H9 (cell line): ENCODE measurements around the gene FAM193A. TPM values are rescaled to one million over a fixed set of nuclear protein-coding genes. Genes with fewer than 3 reads are reported as not detected.
A peak's percentile ranks its signal among the peaks of the same experiment; 100 is the strongest.

Experiments
- DNase-seq: peaks from one replicate; pipeline ENCODE4 v3.0.0-alpha.2; 2017
- H2AFZ ChIP-seq: one replicate; pipeline ENCODE4 v1.6.1; 2013; ENCODE audit warnings: mild to moderate bottlenecking, low read length, control low read depth, moderate library complexity
- H2AK5ac ChIP-seq: 2 replicates; pipeline ENCODE4 v1.6.1; 2013; ENCODE audit warnings: low read length, control low read depth, mixed read lengths; ENCODE audit not compliant: insufficient read length
- H2BK120ac ChIP-seq: one replicate; pipeline ENCODE4 v1.6.1; 2013; ENCODE audit warnings: low read depth, mild to moderate bottlenecking, low read length, control low read depth, inconsistent platforms; ENCODE audit not compliant: poor library complexity, severe bottlenecking
- H2BK12ac ChIP-seq: 2 replicates; pipeline ENCODE4 v1.6.1; 2013; ENCODE audit warnings: low read length, control low read depth, mixed read lengths, low read depth; ENCODE audit not compliant: insufficient read length
- H2BK15ac ChIP-seq: 2 replicates; pipeline ENCODE4 v1.6.1; 2013; ENCODE audit warnings: low read depth, low read length, control low read depth
- H2BK20ac ChIP-seq: one replicate; pipeline ENCODE4 v1.6.1; 2013; ENCODE audit warnings: low read depth, mild to moderate bottlenecking, low read length, control low read depth, inconsistent platforms; ENCODE audit not compliant: poor library complexity, severe bottlenecking
- H2BK5ac ChIP-seq: 2 replicates; pipeline ENCODE4 v1.6.1; 2013; ENCODE audit warnings: low read length, control low read depth, mixed read lengths; ENCODE audit not compliant: insufficient read length
- H3K14ac ChIP-seq: 2 replicates; pipeline ENCODE4 v1.6.1; 2013; ENCODE audit warnings: low read length, control low read depth; ENCODE audit not compliant: insufficient read depth
- H3K18ac ChIP-seq: 2 replicates; pipeline ENCODE4 v1.6.1; 2013; ENCODE audit warnings: low read depth, mild to moderate bottlenecking, mixed read lengths, low read length, control low read depth; ENCODE audit not compliant: insufficient read length
- H3K23ac ChIP-seq: 2 replicates; pipeline ENCODE4 v1.6.1; 2013; ENCODE audit warnings: low read length, control low read depth, mixed read lengths, low read depth; ENCODE audit not compliant: insufficient read length
- H3K23me2 ChIP-seq: 2 replicates; pipeline ENCODE4 v1.6.1; 2013; ENCODE audit warnings: low read depth, mild to moderate bottlenecking, mixed read lengths, low read length, control low read depth; ENCODE audit not compliant: insufficient read length, poor library complexity, severe bottlenecking
- H3K27ac ChIP-seq: 2 replicates; pipeline ENCODE4 v1.5.1; 2013; ENCODE audit warnings: low read length, control low read depth, mixed read lengths, low read depth; ENCODE audit not compliant: insufficient read length
- H3K27me3 ChIP-seq: 2 replicates; pipeline ENCODE4 v1.6.1; 2013; ENCODE audit warnings: low read length, control low read depth, inconsistent platforms; ENCODE audit not compliant: insufficient read depth
- H3K4ac ChIP-seq: 2 replicates; pipeline ENCODE4 v1.6.1; 2013; ENCODE audit warnings: low read depth, mild to moderate bottlenecking, control low read depth, inconsistent platforms, low read length, moderate library complexity
- H3K4me1 ChIP-seq: 2 replicates; pipeline ENCODE4 v1.6.1; 2013; ENCODE audit warnings: low read length, control low read depth, inconsistent platforms; ENCODE audit not compliant: insufficient read depth
- H3K4me2 ChIP-seq: 2 replicates; pipeline ENCODE4 v1.6.1; 2013; ENCODE audit warnings: low read length, control low read depth, mixed read lengths; ENCODE audit not compliant: insufficient read length, insufficient read depth
- H3K56ac ChIP-seq: 2 replicates; pipeline ENCODE4 v1.6.1; 2013; ENCODE audit warnings: low read depth, mild to moderate bottlenecking, mixed read lengths, low read length, control low read depth; ENCODE audit not compliant: insufficient read length
- H3K79me1 ChIP-seq: 2 replicates; pipeline ENCODE4 v1.6.1; 2013; ENCODE audit warnings: low read depth, mild to moderate bottlenecking, moderate library complexity, low read length, control low read depth, inconsistent platforms; ENCODE audit not compliant: insufficient read depth, poor library complexity, severe bottlenecking
- H3K79me2 ChIP-seq: 2 replicates; pipeline ENCODE4 v1.6.1; 2013; ENCODE audit warnings: low read length, control low read depth, inconsistent platforms; ENCODE audit not compliant: insufficient read depth
- H3K9ac ChIP-seq: 2 replicates; pipeline ENCODE4 v1.6.1; 2013; ENCODE audit warnings: low read length, control low read depth, mixed read lengths; ENCODE audit not compliant: insufficient read length; ENCODE audit errors: extremely low read depth
- H3K9me3 ChIP-seq: one replicate; pipeline ENCODE4 v1.6.1; 2013; ENCODE audit warnings: low read depth, low read length, inconsistent platforms; ENCODE audit not compliant: control insufficient read depth
- H3T11ph ChIP-seq: one replicate; pipeline ENCODE4 v1.6.1; 2013; ENCODE audit warnings: mild to moderate bottlenecking, low read length, control low read depth, inconsistent platforms
- H4K20me1 ChIP-seq: one replicate; pipeline ENCODE4 v1.6.1; 2013; ENCODE audit not compliant: control insufficient read depth, insufficient read length, insufficient read depth
- H4K5ac ChIP-seq: 2 replicates; pipeline ENCODE4 v1.6.1; 2013; ENCODE audit warnings: low read depth, mild to moderate bottlenecking, mixed read lengths, low read length, control low read depth; ENCODE audit not compliant: insufficient read length
- H4K8ac ChIP-seq: replicated peaks from 2 replicates; pipeline ENCODE4 v1.6.1; 2013; ENCODE audit warnings: low read length, control low read depth, mixed read lengths, low read depth; ENCODE audit not compliant: insufficient read length
- H4K91ac ChIP-seq: 2 replicates; pipeline ENCODE4 v1.6.1; 2013; ENCODE audit warnings: low read depth, mild to moderate bottlenecking, moderate library complexity, mixed read lengths, low read length, control low read depth; ENCODE audit not compliant: insufficient read length
- H3K27ac Mint-ChIP-seq, 3 experiments: 2 replicates in 2 of 3; 3 replicates in 1 of 3; pipeline ENCODE4 v1.8.0; 2020 to 2021; ENCODE audit warnings: mixed read lengths in 3 of 3, mild to moderate bottlenecking in 1 of 3, moderate library complexity in 1 of 3
- H3K27me3 Mint-ChIP-seq: 2 replicates; pipeline ENCODE4 v1.8.0; 2021; ENCODE audit warnings: low read depth, mild to moderate bottlenecking, moderate library complexity, mixed read lengths
- H3K36me3 Mint-ChIP-seq, 3 experiments: 2 replicates in 2 of 3; 3 replicates in 1 of 3; pipeline ENCODE4 v1.8.0; 2020 to 2021; ENCODE audit warnings: low read depth in 3 of 3, mixed read lengths in 3 of 3; ENCODE audit not compliant: insufficient read depth in 1 of 3
- H3K4me1 Mint-ChIP-seq, 2 experiments: 2 replicates each; pipeline ENCODE4 v1.8.0; 2020; ENCODE audit warnings: mixed read lengths in 2 of 2
- H3K4me3 Mint-ChIP-seq, 2 experiments: 2 replicates in 1 of 2; 3 replicates in 1 of 2; pipeline ENCODE4 v1.8.0; 2020 to 2021; ENCODE audit warnings: mild to moderate bottlenecking in 2 of 2, mixed read lengths in 2 of 2, moderate library complexity in 1 of 2
- H3K9me3 Mint-ChIP-seq, 2 experiments: 2 replicates in 1 of 2; 3 replicates in 1 of 2; pipeline ENCODE4 v1.8.0; 2020; ENCODE audit warnings: mild to moderate bottlenecking in 2 of 2, mixed read lengths in 2 of 2, moderate library complexity in 1 of 2
- WGBS: extraction: QIAGEN DNeasy Blood & Tissue Kit; methylation state at CpG from one replicate; pipeline ENCODE4 v1.1.7; 2013; ENCODE audit warnings: missing lambda C conversion rate, low lambda C conversion rate, mixed read lengths; ENCODE audit not compliant: insufficient read length; ENCODE audit errors: extremely low coverage; 5-methylcytosine and 5-hydroxymethylcytosine counted together
- total RNA-seq: library from RNA; stranded (reverse); gene quantifications from 2 replicates; pipeline ENCODE4 v1.2.1, GENCODE V29; 2021
- TF ChIP-seq, protein P1 (sequence below): fragments of 200-600 bp; sonication (generic); conservative IDR thresholded peaks from 3 replicates; pipeline ENCODE4 v1.8.0; 2021; ENCODE audit warnings: antibody characterized with exemption, mild to moderate bottlenecking

Gene FAM193A
- total RNA-seq, 1 experiment from 2014 or later = 36.9 TPM

DNA sequence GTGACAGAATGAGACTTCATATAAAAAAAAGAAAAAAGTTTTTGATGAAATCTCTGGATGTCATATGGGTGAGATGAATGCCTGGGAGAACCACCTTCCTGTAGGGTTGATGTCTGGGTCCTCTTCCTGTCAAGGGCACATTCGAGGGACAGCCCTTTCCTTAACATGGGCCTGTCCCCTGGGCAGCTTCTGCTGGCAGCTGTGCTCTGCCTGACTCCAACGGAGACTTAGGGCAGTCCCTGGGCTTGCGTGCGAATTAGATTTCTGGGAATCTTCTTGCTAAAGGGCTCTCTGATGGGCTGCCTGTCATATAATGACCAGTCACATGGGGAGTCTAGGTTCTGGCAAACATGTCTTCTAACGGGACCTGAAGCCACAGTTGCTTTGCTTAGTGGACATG is 179.0 kb downstream of the FAM193A start:
- WGBS = no CpG with 5 or more reads among the region's 5 CpGs
- H3K27me3 ChIP-seq = no peaks in the 10 kb centered on the region
- H3K4me1 ChIP-seq = no peaks in the 10 kb centered on the region
- no peaks in the 10 kb centered on the region for H3K23me2 ChIP-seq
- Mint-ChIP-seq H3K4me1 (peaks cover 4 to 7% of the 10 kb centered on the region in 2 experiments; a peak in 3 of 4 replicates), H3K27me3 (no peaks in the 10 kb centered on the region), H3K9me3 (peaks cover 0 to 3% of the 10 kb centered on the region in 2 experiments; a peak in 1 of 5 replicates), H3K27ac (peak overlapping the region in 1 of 3 experiments; percentile 44; a peak in 1 of 7 replicates), H3K4me3 (no peak overlapping the region), H3K36me3 (peaks cover 24 to 67% (median 52%) of the 10 kb centered on the region in 3 experiments; a peak in 6 of 7 replicates)
- H3K14ac ChIP-seq = no peak overlapping the region
- H3K27ac ChIP-seq = no peak overlapping the region
- no peak overlapping the region for H4K5ac ChIP-seq
- H2BK20ac ChIP-seq = no peak overlapping the region
- no peak overlapping the region for H4K91ac ChIP-seq
- no peak overlapping the region for H3K9ac ChIP-seq
- no peaks in the 10 kb centered on the region for H4K20me1 ChIP-seq
- H2BK12ac ChIP-seq = no peak overlapping the region
- no peak overlapping the region for H2BK5ac ChIP-seq
- H4K8ac ChIP-seq = no peak overlapping the region
- H2BK15ac ChIP-seq = no peak overlapping the region
- no peak overlapping the region for H3K56ac ChIP-seq
- no peak overlapping the region for H3K4me2 ChIP-seq
- no peaks in the 10 kb centered on the region for H3K9me3 ChIP-seq
- no peak for DNase-seq
- H3T11ph ChIP-seq = no peak overlapping the region
- H2AK5ac ChIP-seq = no peak overlapping the region
- no peak overlapping the region for H2BK120ac ChIP-seq
- no peak overlapping the region for H2AFZ ChIP-seq
- H3K4ac ChIP-seq = no peak overlapping the region
- no peak overlapping the region for H3K23ac ChIP-seq
- no peaks in the 10 kb centered on the region for H3K79me2 ChIP-seq
- TF ChIP-seq, protein P1, sequence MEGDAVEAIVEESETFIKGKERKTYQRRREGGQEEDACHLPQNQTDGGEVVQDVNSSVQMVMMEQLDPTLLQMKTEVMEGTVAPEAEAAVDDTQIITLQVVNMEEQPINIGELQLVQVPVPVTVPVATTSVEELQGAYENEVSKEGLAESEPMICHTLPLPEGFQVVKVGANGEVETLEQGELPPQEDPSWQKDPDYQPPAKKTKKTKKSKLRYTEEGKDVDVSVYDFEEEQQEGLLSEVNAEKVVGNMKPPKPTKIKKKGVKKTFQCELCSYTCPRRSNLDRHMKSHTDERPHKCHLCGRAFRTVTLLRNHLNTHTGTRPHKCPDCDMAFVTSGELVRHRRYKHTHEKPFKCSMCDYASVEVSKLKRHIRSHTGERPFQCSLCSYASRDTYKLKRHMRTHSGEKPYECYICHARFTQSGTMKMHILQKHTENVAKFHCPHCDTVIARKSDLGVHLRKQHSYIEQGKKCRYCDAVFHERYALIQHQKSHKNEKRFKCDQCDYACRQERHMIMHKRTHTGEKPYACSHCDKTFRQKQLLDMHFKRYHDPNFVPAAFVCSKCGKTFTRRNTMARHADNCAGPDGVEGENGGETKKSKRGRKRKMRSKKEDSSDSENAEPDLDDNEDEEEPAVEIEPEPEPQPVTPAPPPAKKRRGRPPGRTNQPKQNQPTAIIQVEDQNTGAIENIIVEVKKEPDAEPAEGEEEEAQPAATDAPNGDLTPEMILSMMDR = no peak
- no peak overlapping the region for H3K18ac ChIP-seq
- no peaks in the 10 kb centered on the region for H3K79me1 ChIP-seq
